Uterus (tissue), 2 donors: ENCODE results near the gene RNFT2.

Experiments
- CTCF ChIP-seq, 4 experiments: fragments of 200-600 bp in 2 of 4; fragments of 450-650 bp in 2 of 4; sonication (generic) in 2 of 4; IDR thresholded peaks; one replicate each; pipeline ENCODE4 v1.5.1; 2016 to 2019; ENCODE audit warnings: antibody characterized with exemption in 4 of 4, mild to moderate bottlenecking in 2 of 4, moderate library complexity in 1 of 4
- POLR2A ChIP-seq, 2 donors: fragments of 450-650 bp; IDR thresholded peaks; one replicate each; pipeline ENCODE4 v1.6.1; 2016; ENCODE audit warnings: antibody characterized with exemption in 2 of 2, mild to moderate bottlenecking in 1 of 2, moderate library complexity in 1 of 2

DNA sequence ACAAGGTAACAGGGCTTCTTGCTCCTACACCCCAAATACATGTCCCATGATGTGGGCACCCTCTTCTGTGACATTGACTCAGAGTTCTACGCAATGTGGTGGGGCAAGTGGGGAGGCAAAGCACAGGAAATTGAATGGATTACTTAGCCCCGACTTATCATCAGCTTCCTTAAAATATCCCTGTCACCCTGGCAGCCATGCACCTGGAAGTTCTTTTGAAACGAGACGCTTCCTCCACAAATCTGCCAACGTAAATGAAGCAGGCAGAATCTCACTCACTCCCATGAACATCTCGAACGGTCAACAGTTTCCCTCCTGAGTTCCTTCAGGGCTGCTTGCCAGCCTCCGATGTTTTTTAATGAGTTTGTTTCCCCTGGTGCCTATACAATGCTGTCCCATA lies 33.5 kb downstream of the RNFT2 start:
- TF ChIP-seq CTCF (IDR thresholded peaks at IDR 0.05) (no peak), POLR2A (IDR thresholded peaks at IDR 0.05) (no peak)
